Ovary (tissue), 3 donors: ENCODE data around the gene HS6ST2.

Experiments used
- EP300 ChIP-seq: sonication (generic); formaldehyde crosslinking; IDR thresholded peaks from one replicate; pipeline ENCODE4 v1.6.1; 2017; ENCODE audit warnings: antibody characterized with exemption
- POLR2A ChIP-seq: fragments of 450-650 bp; IDR thresholded peaks from one replicate; pipeline ENCODE4 v1.6.1; 2017; ENCODE audit warnings: antibody characterized with exemption, mild to moderate bottlenecking, moderate library complexity
- TF ChIP-seq, protein P1 (sequence below), 3 donors: fragments of 450-650 bp in 2 of 3; fragments of 200-600 bp in 1 of 3; IDR thresholded peaks; one replicate each; pipeline versions ENCODE4 v1.5.1 to v1.8.0; 2016 to 2022; ENCODE audit warnings: antibody characterized with exemption in 3 of 3, mild to moderate bottlenecking in 1 of 3
- donor health status: DM: no; HTN: no; CAD: no.

- TF ChIP-seq, protein P1, sequence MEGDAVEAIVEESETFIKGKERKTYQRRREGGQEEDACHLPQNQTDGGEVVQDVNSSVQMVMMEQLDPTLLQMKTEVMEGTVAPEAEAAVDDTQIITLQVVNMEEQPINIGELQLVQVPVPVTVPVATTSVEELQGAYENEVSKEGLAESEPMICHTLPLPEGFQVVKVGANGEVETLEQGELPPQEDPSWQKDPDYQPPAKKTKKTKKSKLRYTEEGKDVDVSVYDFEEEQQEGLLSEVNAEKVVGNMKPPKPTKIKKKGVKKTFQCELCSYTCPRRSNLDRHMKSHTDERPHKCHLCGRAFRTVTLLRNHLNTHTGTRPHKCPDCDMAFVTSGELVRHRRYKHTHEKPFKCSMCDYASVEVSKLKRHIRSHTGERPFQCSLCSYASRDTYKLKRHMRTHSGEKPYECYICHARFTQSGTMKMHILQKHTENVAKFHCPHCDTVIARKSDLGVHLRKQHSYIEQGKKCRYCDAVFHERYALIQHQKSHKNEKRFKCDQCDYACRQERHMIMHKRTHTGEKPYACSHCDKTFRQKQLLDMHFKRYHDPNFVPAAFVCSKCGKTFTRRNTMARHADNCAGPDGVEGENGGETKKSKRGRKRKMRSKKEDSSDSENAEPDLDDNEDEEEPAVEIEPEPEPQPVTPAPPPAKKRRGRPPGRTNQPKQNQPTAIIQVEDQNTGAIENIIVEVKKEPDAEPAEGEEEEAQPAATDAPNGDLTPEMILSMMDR (IDR thresholded peaks at IDR 0.05): no peak
- no peak for TF ChIP-seq POLR2A
- TF ChIP-seq EP300: no peak
Measured at GRCh38 chrX:132774010-132774714, 184.3 kb downstream of the HS6ST2 start.
